HCT116 (cell line): ENCODE results near the gene SLC19A1. TPM values are rescaled to one million over a fixed set of nuclear protein-coding genes. Genes with fewer than 3 reads are reported as not detected.

Source experiments
- ATAC-seq: fragments of 200-7000 bp; cut with Tn5 transposase; 2 replicates; pipeline ENCODE4 v1.9.1; 2020; ENCODE audit warnings: mild to moderate bottlenecking, moderate library complexity
- BruUV-seq: library from RNA; stranded (reverse); fragments of 400-500 nt; replicated peaks from 2 replicates; lab custom pipeline; 2021; lab: Mats Ljungman, UMichigan
- CTCF ChIA-PET: fragments of 300-600 bp; sonication (Branson Sonifier 250); formaldehyde crosslinking; loops from one replicate; lab custom pipeline; 2021; ENCODE audit warnings: antibody characterized with exemption; lab: Charles Lee
- POLR2A ChIA-PET: fragments of 300-600, 350-600 bp; sonication (Branson Sonifier 250); formaldehyde crosslinking; loops from one replicate; lab custom pipeline; 2021; ENCODE audit warnings: antibody characterized with exemption; lab: Charles Lee
- RAD21 ChIA-PET, 2 experiments: fragments of 300-600 bp; sonication (Branson Sonifier 250); formaldehyde crosslinking; loops; one replicate each; lab custom pipeline; 2023; ENCODE audit warnings: low total read pairs in 2 of 2; ENCODE audit not compliant: uncharacterized antibody in 2 of 2, unreplicated experiment in 2 of 2, low non-redundant PET in 1 of 2; lab: Charles Lee
- DNase-seq: peaks from one replicate; pipeline ENCODE4 v3.0.0-alpha.2; 2010; ENCODE audit warnings: low read depth, low spot score
- H2AFZ ChIP-seq: fragments of 200-600 bp; shearing (Covaris generic), sonication (generic); 2 replicates; pipeline ENCODE4 v1.6.1; 2017; ENCODE audit warnings: low read depth, mixed run types, mixed read lengths, antibody characterized with exemption, low read length; ENCODE audit not compliant: poor library complexity, severe bottlenecking
- H3K27ac ChIP-seq: 2 replicates; pipeline ENCODE4 v1.5.1; 2012; ENCODE audit warnings: low read depth, low read length
- H3K27me3 ChIP-seq: fragments of 200-600 bp; sonication (generic); 2 replicates; pipeline ENCODE4 v1.6.1; 2016; ENCODE audit warnings: mixed run types, low read length, mixed read lengths; ENCODE audit not compliant: insufficient read depth
- H3K36me3 ChIP-seq, 2 experiments: fragments of 200-500 bp in 1 of 2; fragments of 200-600 bp in 1 of 2; sonication (Bioruptor generic) in 1 of 2; sonication (generic) in 1 of 2; 2 replicates each; pipeline versions ENCODE4 v1.5.1 to v1.6.1; 2014 to 2016; ENCODE audit warnings: low read length in 2 of 2, inconsistent platforms in 1 of 2, mixed read lengths in 1 of 2, mixed run types in 1 of 2; ENCODE audit not compliant: insufficient read depth in 2 of 2, control insufficient read depth in 1 of 2
- H3K4me1 ChIP-seq, 2 experiments: fragments of 200-600 bp in 1 of 2; sonication (generic) in 1 of 2; 2 replicates each; pipeline versions ENCODE4 v1.5.1 to v1.6.1; 2012 to 2017; ENCODE audit warnings: low read length in 2 of 2, inconsistent platforms in 1 of 2, mild to moderate bottlenecking in 1 of 2, mixed read lengths in 1 of 2, mixed run types in 1 of 2, moderate library complexity in 1 of 2; ENCODE audit not compliant: insufficient read depth in 2 of 2, control insufficient read depth in 1 of 2
- H3K4me2 ChIP-seq: fragments of 200-600 bp; sonication (generic); 2 replicates; pipeline ENCODE4 v1.6.1; 2017; ENCODE audit warnings: mixed run types, low read length, mixed read lengths
- H3K4me3 ChIP-seq, 2 experiments: fragments of 200-600 bp in 1 of 2; sonication (generic) in 1 of 2; replicated peaks in 1 of 2; 2 replicates each; pipeline ENCODE4 v1.5.1; 2011 to 2016; ENCODE audit warnings: low read length in 2 of 2, control low read depth in 1 of 2, low read depth in 1 of 2, mild to moderate bottlenecking in 1 of 2, mixed read lengths in 1 of 2, mixed run types in 1 of 2
- H3K79me2 ChIP-seq: fragments of 200-600 bp; sonication (generic); 2 replicates; pipeline ENCODE4 v1.6.1; 2017; ENCODE audit warnings: mild to moderate bottlenecking, mixed run types, low read length, moderate library complexity, mixed read lengths; ENCODE audit not compliant: insufficient read depth
- H3K9ac ChIP-seq: fragments of 200-600 bp; sonication (generic); 2 replicates; pipeline ENCODE4 v1.6.1; 2016; ENCODE audit warnings: low read length, mixed read lengths
- H3K9me2 ChIP-seq: fragments of 200-600 bp; sonication (generic), shearing (Covaris generic); 2 replicates; pipeline ENCODE4 v1.6.1; 2017; ENCODE audit warnings: mixed run types, mild to moderate bottlenecking, moderate library complexity; ENCODE audit not compliant: insufficient read depth
- H3K9me3 ChIP-seq, 2 experiments: fragments of 200-500 bp in 1 of 2; fragments of 200-600 bp in 1 of 2; sonication (Bioruptor generic) in 1 of 2; sonication (generic) in 1 of 2; 2 replicates each; pipeline ENCODE4 v1.6.1; 2014 to 2017; ENCODE audit warnings: low read length in 2 of 2, mixed read lengths in 2 of 2, inconsistent platforms in 1 of 2, low read depth in 1 of 2, mild to moderate bottlenecking in 1 of 2, mixed run types in 1 of 2, moderate library complexity in 1 of 2; ENCODE audit not compliant: control insufficient read depth in 1 of 2, insufficient read depth in 1 of 2
- H4K20me1 ChIP-seq: fragments of 200-600 bp; sonication (generic), shearing (Covaris generic); 2 replicates; pipeline ENCODE4 v1.6.1; 2017; ENCODE audit warnings: mixed run types, mild to moderate bottlenecking, moderate library complexity; ENCODE audit not compliant: insufficient read depth
- CBX3 ChIP-seq: IDR thresholded peaks from 2 replicates; pipeline ENCODE4 v1.6.1; 2012; ENCODE audit warnings: low read depth
- CEBPB ChIP-seq: IDR thresholded peaks from 2 replicates; pipeline ENCODE4 v1.6.1; 2012; ENCODE audit warnings: low read depth
- CTCF ChIP-seq, 3 experiments: fragments of 200-600 bp in 1 of 3; sonication (generic) in 1 of 3; IDR thresholded peaks in 2 of 3; conservative IDR thresholded peaks in 1 of 3; 2 replicates each; pipeline ENCODE4 v1.5.1; 2012 to 2017; ENCODE audit warnings: low read depth in 2 of 3, low read length in 2 of 3, antibody characterized with exemption in 1 of 3, borderline replicate concordance in 1 of 3, control low read depth in 1 of 3, mild to moderate bottlenecking in 1 of 3, mixed read lengths in 1 of 3, mixed run types in 1 of 3, moderate library complexity in 1 of 3; ENCODE audit not compliant: insufficient read depth in 1 of 3
- EGR1 ChIP-seq: IDR thresholded peaks from 2 replicates; pipeline ENCODE4 v1.6.1; 2012; ENCODE audit warnings: low read depth
- ELF1 ChIP-seq: IDR thresholded peaks from 2 replicates; pipeline ENCODE4 v1.6.1; 2012; ENCODE audit warnings: low read depth, borderline replicate concordance
- EZH2 ChIP-seq: fragments of 200-600 bp; sonication (generic); IDR thresholded peaks from 2 replicates; pipeline ENCODE4 v1.6.1; 2017; ENCODE audit warnings: antibody characterized with exemption, mixed run types
- FOSL1 ChIP-seq: IDR thresholded peaks from 2 replicates; pipeline ENCODE4 v1.6.1; 2012; ENCODE audit warnings: low read depth
- RAD21 ChIP-seq: IDR thresholded peaks from 2 replicates; pipeline ENCODE4 v1.6.1; 2012; ENCODE audit warnings: low read depth, mild to moderate bottlenecking
- SP1 ChIP-seq: IDR thresholded peaks from 2 replicates; pipeline ENCODE4 v1.6.1; 2012; ENCODE audit warnings: low read depth
- SRF ChIP-seq: IDR thresholded peaks from 2 replicates; pipeline ENCODE4 v1.6.1; 2012; ENCODE audit warnings: low read depth
- YY1 ChIP-seq: IDR thresholded peaks from 2 replicates; pipeline ENCODE4 v1.6.1; 2011; ENCODE audit warnings: low read length, low read depth, moderate library complexity, mild to moderate bottlenecking; ENCODE audit not compliant: insufficient replicate concordance; ENCODE audit errors: extremely low read depth
- ZBTB33 ChIP-seq: IDR thresholded peaks from 2 replicates; pipeline ENCODE4 v1.6.1; 2011; ENCODE audit warnings: mild to moderate bottlenecking, low read length, moderate library complexity; ENCODE audit not compliant: insufficient replicate concordance; ENCODE audit errors: extremely low read depth
- ZNF274 ChIP-seq: fragments of 200-500 bp; sonication (Bioruptor generic); IDR thresholded peaks from 2 replicates; pipeline ENCODE4 v1.6.1; 2014; ENCODE audit warnings: mild to moderate bottlenecking, low read depth, low read length, inconsistent platforms
- intact Hi-C: fragments of 100-400 bp; cut with micrococcal nuclease; formaldehyde crosslinking; loops from 2 replicates; pipeline ENCODE4 v1.10.0; 2022
- total RNA-seq: library from RNA; stranded (reverse); gene quantifications from one replicate; pipeline ENCODE4 v1.2.1, GENCODE V29; 2021; ENCODE audit not compliant: unreplicated experiment
- TF ChIP-seq, protein P1 (sequence below): IDR thresholded peaks from 2 replicates; pipeline ENCODE4 v1.6.1; 2012

SLC19A1 gene
- total RNA-seq, 1 experiment from 2014 or later, result 50.2 TPM

DNA sequence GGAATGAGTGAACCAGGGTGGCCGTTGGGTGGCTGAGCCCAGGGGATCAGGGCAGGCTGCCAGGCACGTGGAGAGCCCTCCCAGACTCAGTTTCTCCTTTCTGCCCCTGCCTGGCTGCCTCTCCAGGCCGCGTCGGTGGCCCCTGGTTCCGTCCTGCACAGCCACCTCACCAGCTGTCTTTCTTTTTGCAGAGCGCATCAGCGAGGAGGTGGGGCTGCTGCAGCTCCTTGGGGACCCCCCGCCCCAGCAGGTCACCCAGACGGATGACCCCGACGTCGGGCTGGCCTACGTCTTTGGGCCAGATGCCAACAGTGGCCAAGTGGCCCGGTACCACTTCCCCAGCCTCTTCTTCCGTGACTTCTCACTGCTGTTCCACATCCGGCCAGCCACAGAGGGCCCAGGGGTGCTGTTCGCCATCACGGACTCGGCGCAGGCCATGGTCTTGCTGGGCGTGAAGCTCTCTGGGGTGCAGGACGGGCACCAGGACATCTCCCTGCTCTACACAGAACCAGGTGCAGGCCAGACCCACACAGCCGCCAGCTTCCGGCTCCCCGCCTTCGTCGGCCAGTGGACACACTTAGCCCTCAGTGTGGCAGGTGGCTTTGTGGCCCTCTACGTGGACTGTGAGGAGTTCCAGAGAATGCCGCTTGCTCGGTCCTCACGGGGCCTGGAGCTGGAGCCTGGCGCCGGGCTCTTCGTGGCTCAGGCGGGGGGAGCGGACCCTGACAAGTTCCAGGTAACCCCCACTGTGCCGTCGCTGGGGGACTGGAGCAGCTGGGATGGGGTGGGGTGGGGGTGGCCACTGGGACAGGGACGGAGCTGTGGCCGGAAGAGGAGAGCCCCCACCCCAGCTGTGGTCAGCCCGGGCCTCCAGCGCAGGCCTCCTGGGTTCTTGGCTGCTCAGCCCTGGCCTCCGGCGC lies 73.9 kb downstream of the SLC19A1 start:
- H3K9me3 ChIP-seq, result no peaks in the 10 kb centered on the region
- TF ChIP-seq YY1 (no peak), CBX3 (no peak), CTCF (IDR thresholded peaks at IDR 0.05 in 2 of 3, conservative IDR thresholded peaks at IDR 0.05 in 1 of 3; ENCODE audit: borderline replicate concordance in 1 of 3, insufficient read depth in 1 of 3, low read depth in 2 of 3, low read length in 2 of 3) (no peak), RAD21 (no peak), ZBTB33 (no peak), CEBPB (no peak), EZH2 (no peak), EGR1 (no peak), ELF1 (no peak), FOSL1 (no peak), ZNF274 (no peak), SRF (no peak), SP1 (no peak)
- TF ChIP-seq, protein P1, sequence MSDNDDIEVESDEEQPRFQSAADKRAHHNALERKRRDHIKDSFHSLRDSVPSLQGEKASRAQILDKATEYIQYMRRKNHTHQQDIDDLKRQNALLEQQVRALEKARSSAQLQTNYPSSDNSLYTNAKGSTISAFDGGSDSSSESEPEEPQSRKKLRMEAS, result no peak
- BruUV-seq, result no TSS peak
- POLR2A ChIA-PET, result no interaction called here
- H3K27ac ChIP-seq, result no peak overlapping the region
- H3K4me3 ChIP-seq, result no peak overlapping the region
- RAD21 ChIA-PET, result no interaction called here
- H3K9me2 ChIP-seq, result no peaks in the 10 kb centered on the region
- CTCF ChIA-PET, result no interaction called here
- H3K9ac ChIP-seq, result no peak overlapping the region
- no peak overlapping the region for H2AFZ ChIP-seq
- intact Hi-C loops, result no loop called here
- no peaks in the 10 kb centered on the region for H4K20me1 ChIP-seq
- H3K27me3 ChIP-seq, result no peaks in the 10 kb centered on the region
- H3K4me2 ChIP-seq, result no peak overlapping the region
- peaks cover 4% of the 10 kb centered on the region; the same call in 1 of the 2 replicates for H3K79me2 ChIP-seq
- H3K36me3 ChIP-seq, result peaks cover 0 to 5% of the 10 kb centered on the region in 2 experiments; a peak in 1 of 4 replicates
- H3K4me1 ChIP-seq, result peaks cover 5 to 13% of the 10 kb centered on the region in 2 experiments; a peak in 3 of 4 replicates
- ATAC-seq, result no peak
- no peak for DNase-seq
